ENCODE data around the gene BRAT1.

DNA sequence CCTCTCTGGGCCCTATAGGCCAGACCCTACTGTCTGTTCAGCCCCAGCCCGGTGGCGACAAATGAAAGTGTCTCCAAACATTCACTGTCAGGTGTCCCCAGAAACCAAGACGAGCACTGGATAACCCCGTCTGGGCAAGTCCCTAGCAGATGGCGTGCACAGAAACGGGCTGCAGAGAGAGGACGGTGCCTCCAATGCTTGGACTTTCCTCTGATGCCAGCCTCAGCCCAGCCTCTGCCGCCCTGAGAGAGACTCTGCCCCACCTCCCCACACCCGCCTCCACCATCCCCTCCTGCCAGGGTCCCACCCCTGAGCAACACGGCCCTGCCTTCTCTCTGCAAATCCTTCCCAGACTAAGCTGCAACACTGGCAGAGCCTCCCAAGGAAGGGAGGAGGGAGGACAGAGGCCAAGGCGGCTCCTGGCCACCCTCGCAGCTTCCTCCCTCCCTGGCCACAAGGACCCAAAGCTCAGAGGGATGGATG is 43.1 kb downstream of the BRAT1 start:
- TF ChIP-seq, protein P1, sequence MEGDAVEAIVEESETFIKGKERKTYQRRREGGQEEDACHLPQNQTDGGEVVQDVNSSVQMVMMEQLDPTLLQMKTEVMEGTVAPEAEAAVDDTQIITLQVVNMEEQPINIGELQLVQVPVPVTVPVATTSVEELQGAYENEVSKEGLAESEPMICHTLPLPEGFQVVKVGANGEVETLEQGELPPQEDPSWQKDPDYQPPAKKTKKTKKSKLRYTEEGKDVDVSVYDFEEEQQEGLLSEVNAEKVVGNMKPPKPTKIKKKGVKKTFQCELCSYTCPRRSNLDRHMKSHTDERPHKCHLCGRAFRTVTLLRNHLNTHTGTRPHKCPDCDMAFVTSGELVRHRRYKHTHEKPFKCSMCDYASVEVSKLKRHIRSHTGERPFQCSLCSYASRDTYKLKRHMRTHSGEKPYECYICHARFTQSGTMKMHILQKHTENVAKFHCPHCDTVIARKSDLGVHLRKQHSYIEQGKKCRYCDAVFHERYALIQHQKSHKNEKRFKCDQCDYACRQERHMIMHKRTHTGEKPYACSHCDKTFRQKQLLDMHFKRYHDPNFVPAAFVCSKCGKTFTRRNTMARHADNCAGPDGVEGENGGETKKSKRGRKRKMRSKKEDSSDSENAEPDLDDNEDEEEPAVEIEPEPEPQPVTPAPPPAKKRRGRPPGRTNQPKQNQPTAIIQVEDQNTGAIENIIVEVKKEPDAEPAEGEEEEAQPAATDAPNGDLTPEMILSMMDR (IDR thresholded peaks at IDR 0.05) = no peak
- TF ChIP-seq POLR2A (IDR thresholded peaks at IDR 0.05) (no peak), POLR2AphosphoS5 (IDR thresholded peaks at IDR 0.05; ENCODE audit: insufficient read depth in 1 of 2, low read depth in 1 of 2) (no peak)

Measured in vagina (tissue), 2 donors.